ENCODE results near the gene PSMB7. TPM values are rescaled to one million over a fixed set of nuclear protein-coding genes. Genes with fewer than 3 reads are reported as not detected.

Gene PSMB7
- polyA plus RNA-seq, 1 of the 3 experiments (the other 2 are of a cell fraction) = 357 TPM

DNA sequence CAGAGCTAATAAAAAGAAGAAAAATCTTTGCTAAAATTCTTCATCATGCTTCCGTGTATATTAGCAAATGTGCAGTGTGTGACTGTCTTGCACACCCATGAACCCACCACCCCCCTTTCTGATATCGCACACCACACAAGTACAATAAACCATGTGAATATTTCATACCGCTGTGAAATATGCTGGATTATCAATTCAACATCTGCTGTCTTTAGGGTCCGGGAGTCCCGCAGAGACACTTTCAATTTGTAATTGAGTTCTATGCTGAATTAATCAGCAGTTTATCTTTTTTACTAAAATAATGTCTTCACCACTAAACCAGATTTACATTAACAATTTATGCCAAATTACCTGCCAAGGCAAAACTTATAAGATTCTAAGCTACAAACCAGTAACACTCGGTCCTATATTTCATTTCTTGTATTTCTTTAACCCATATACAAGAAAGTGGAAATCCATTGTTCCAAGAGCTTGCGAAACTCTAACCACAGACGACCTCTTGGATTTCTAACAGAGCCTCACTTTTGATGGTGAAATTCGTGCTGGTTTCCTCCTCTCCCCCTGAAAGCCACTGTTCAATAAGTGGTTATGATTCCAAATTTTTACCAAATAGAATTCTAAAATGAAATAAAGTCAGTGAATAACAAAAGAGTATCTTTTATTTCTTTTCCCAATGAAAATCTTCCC lies 44.2 kb downstream of the PSMB7 start:
- DNase-seq = no peak
- TF ChIP-seq TCF12 (IDR thresholded peaks at IDR 0.05) (no peak), MEF2A (IDR thresholded peaks at IDR 0.05; ENCODE audit: borderline replicate concordance, low read depth) (no peak), RCOR1 (IDR thresholded peaks at IDR 0.05; ENCODE audit: low read length) (no peak), SMC3 (IDR thresholded peaks at IDR 0.05; ENCODE audit: low read depth, low read length) (no peak), RXRA (IDR thresholded peaks at IDR 0.05; ENCODE audit: borderline replicate concordance, low read depth) (no peak)
- TF ChIP-seq, protein P1, sequence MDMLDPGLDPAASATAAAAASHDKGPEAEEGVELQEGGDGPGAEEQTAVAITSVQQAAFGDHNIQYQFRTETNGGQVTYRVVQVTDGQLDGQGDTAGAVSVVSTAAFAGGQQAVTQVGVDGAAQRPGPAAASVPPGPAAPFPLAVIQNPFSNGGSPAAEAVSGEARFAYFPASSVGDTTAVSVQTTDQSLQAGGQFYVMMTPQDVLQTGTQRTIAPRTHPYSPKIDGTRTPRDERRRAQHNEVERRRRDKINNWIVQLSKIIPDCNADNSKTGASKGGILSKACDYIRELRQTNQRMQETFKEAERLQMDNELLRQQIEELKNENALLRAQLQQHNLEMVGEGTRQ (IDR thresholded peaks at IDR 0.05; ENCODE audit: borderline replicate concordance, low read depth, low read length) = no peak
- TF ChIP-seq, protein P2, sequence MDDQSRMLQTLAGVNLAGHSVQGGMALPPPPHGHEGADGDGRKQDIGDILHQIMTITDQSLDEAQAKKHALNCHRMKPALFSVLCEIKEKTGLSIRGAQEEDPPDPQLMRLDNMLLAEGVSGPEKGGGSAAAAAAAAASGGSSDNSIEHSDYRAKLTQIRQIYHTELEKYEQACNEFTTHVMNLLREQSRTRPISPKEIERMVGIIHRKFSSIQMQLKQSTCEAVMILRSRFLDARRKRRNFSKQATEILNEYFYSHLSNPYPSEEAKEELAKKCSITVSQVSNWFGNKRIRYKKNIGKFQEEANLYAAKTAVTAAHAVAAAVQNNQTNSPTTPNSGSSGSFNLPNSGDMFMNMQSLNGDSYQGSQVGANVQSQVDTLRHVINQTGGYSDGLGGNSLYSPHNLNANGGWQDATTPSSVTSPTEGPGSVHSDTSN (IDR thresholded peaks at IDR 0.05) = no peak
- H3K4me1 ChIP-seq (ENCODE audit: control insufficient read depth in 1 of 2, insufficient read depth in 2 of 2, low read depth in 1 of 2, low read length in 1 of 2) = peaks cover 6 to 12% of the 10 kb centered on the region in 2 experiments; a peak in 2 of 4 replicates
- no peak overlapping the region for H3K9ac ChIP-seq
- peaks cover 75% of the 10 kb centered on the region for H4K20me1 ChIP-seq (ENCODE audit: insufficient read depth)
- no peak overlapping the region for H3K4me2 ChIP-seq
- H3K27me3 ChIP-seq (ENCODE audit: insufficient read depth) = no peaks in the 10 kb centered on the region
- H2AFZ ChIP-seq (ENCODE audit: low read depth) = no peak overlapping the region
- CTCF ChIA-PET = interaction anchor here (0.7 to 2.8 kb wide), 2 partner anchors 22 to 44 kb away, joined by 3 to 9 read pairs; partner anchors contain the start of gene PSMB7
- H3F3A ChIP-seq (replicated peaks; ENCODE audit: insufficient read depth) = no peaks in the 10 kb centered on the region
- no peaks in the 10 kb centered on the region for H3K9me3 ChIP-seq
- no peak overlapping the region for H3K27ac ChIP-seq (ENCODE audit: low read depth in 2 of 2, low read length in 1 of 2)
- WGBS (ENCODE audit: low lambda C conversion rate) = 93% methylated on average over 9 of the region's 9 CpGs
- no peak overlapping the region for H3K4me3 ChIP-seq (ENCODE audit: low read depth in 2 of 2, low read length in 1 of 2)
- H3K79me2 ChIP-seq (ENCODE audit: insufficient read depth) = peaks cover 100% of the 10 kb centered on the region
- POLR2A ChIA-PET = no interaction called here
- H3K36me3 ChIP-seq (replicated peaks in 1 of 2; ENCODE audit: control insufficient read depth in 1 of 2, insufficient read depth in 2 of 2, low read length in 1 of 2) = peaks cover 14 to 34% of the 10 kb centered on the region in 2 experiments
- no peaks in the 10 kb centered on the region for H3K9me2 ChIP-seq

DNA sequence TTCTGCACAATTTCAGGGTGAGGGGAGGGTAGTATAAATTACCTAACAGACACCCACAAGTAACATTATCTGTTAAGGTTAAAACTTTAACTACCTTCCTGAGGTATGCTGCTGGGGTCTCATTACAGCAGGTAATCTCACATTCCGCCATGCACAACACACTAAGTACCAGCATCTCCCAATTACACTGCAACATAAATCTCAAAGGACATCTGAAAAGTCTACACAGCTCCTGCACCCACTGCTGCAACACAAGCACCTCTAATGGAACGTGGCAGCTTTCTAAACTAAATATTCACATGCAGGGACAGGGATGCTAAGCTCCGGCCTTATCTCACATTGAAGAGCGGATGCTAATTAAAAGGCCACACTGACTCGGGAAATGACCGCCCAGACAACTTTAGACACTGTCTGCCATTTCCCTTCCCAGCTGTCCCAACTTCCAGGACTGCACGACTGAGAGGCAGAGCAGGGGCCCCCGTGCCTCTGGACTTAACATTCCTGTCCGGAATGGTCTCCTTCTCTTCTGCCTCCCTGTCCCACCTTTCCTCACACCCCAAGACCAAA lies 45.9 kb downstream of the PSMB7 start:
- 96% methylated on average over 9 of the region's 9 CpGs for WGBS (ENCODE audit: low lambda C conversion rate)
- H3K4me1 ChIP-seq (ENCODE audit: control insufficient read depth in 1 of 2, insufficient read depth in 2 of 2, low read depth in 1 of 2, low read length in 1 of 2) = peaks cover 6 to 19% of the 10 kb centered on the region in 2 experiments; a peak in 2 of 4 replicates
- H2AFZ ChIP-seq (ENCODE audit: low read depth) = no peak overlapping the region
- H3K4me2 ChIP-seq = no peak overlapping the region
- H3K27me3 ChIP-seq (ENCODE audit: insufficient read depth) = no peaks in the 10 kb centered on the region
- no peak overlapping the region for H3K4me3 ChIP-seq (ENCODE audit: low read depth in 2 of 2, low read length in 1 of 2)
- ChIA-PET POLR2A (no interaction called here), CTCF (interaction anchor here (1.3 kb wide), 1 partner anchor 15 kb away, joined by 3 read pairs; no protein-coding TSS in a partner anchor)
- H4K20me1 ChIP-seq (ENCODE audit: insufficient read depth) = peaks cover 87% of the 10 kb centered on the region
- H3K9me3 ChIP-seq = no peaks in the 10 kb centered on the region
- DNase-seq = no peak
- no peaks in the 10 kb centered on the region for H3F3A ChIP-seq (replicated peaks; ENCODE audit: insufficient read depth)
- no peak overlapping the region for H3K27ac ChIP-seq (ENCODE audit: low read depth in 2 of 2, low read length in 1 of 2)
- TF ChIP-seq, protein P1 (IDR thresholded peaks at IDR 0.05; ENCODE audit: borderline replicate concordance, low read depth, low read length) = no peak
- TF ChIP-seq, protein P3, sequence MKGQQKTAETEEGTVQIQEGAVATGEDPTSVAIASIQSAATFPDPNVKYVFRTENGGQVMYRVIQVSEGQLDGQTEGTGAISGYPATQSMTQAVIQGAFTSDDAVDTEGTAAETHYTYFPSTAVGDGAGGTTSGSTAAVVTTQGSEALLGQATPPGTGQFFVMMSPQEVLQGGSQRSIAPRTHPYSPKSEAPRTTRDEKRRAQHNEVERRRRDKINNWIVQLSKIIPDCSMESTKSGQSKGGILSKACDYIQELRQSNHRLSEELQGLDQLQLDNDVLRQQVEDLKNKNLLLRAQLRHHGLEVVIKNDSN (IDR thresholded peaks at IDR 0.05; ENCODE audit: borderline replicate concordance, low read depth) = no peak
- TF ChIP-seq TAF1 (IDR thresholded peaks at IDR 0.05; ENCODE audit: borderline replicate concordance, low read depth, low read length) = no peak
- H3K9me2 ChIP-seq = no peaks in the 10 kb centered on the region
- no peak overlapping the region for H3K9ac ChIP-seq
- H3K36me3 ChIP-seq (replicated peaks in 1 of 2; ENCODE audit: control insufficient read depth in 1 of 2, insufficient read depth in 2 of 2, low read length in 1 of 2) = peaks cover 13 to 21% of the 10 kb centered on the region in 2 experiments
- H3K79me2 ChIP-seq (ENCODE audit: insufficient read depth) = peaks cover 100% of the 10 kb centered on the region
